ENCODE data around the gene PHKG2. TPM values are rescaled to one million over a fixed set of nuclear protein-coding genes. Genes with fewer than 3 reads are reported as not detected.

Gene PHKG2
- 10 to 100 TPM; 27.8 to 30.3 TPM for total RNA-seq

- no peaks in the 10 kb centered on the region for H3K27me3 Mint-ChIP-seq
- no peaks in the 10 kb centered on the region for H3K9me3 Mint-ChIP-seq
- peak within 1 kb of the TSS; percentile 84 for H3K27ac Mint-ChIP-seq
- ChIA-PET CTCF (interaction anchor here (0.8 to 2.6 kb wide), 6 partner anchors 17 to 194 kb away, joined by 3 to 16 read pairs (median 3); no protein-coding TSS in a partner anchor), POLR2A (interaction anchor here (0.6 to 2.1 kb wide), 18 partner anchors 8 to 276 kb away, joined by 3 to 12 read pairs (median 4); partner anchors contain the start of genes FBRS and ITGAL)
- intact Hi-C loops (cut with micrococcal nuclease) = no loop called here
- peaks cover 31% of the 10 kb centered on the region for H3K36me3 Mint-ChIP-seq (ENCODE audit: low read depth)
- ATAC-seq (peak; percentile 99), DNase-seq (peak; percentile 99)
- no peak for TF ChIP-seq CTCF (IDR thresholded peaks at IDR 0.05)
- H3K4me1 Mint-ChIP-seq (ENCODE audit: low read depth) = peaks cover 21% of the 10 kb centered on the region
- peak within 1 kb of the TSS; percentile 90 for H3K4me3 Mint-ChIP-seq
Measured at GRCh38 chr16:30747799-30748633, at the start of gene PHKG2. PHKG2 (plus strand) TSS chr16:30748425; CDS start chr16:30748821, 396 bp downstream.

GRCh38 chr16:30698816-30699614, 49.2 kb upstream of the PHKG2 start, which contains the start of gene SRCAP:
SRCAP (plus strand) TSS chr16:30699171; CDS start chr16:30700825, 1,654 bp downstream.
- Mint-ChIP-seq H3K4me1 (ENCODE audit: low read depth) (peaks cover 32% of the 10 kb centered on the region), H3K27me3 (no peaks in the 10 kb centered on the region), H3K36me3 (ENCODE audit: low read depth) (peaks cover 32% of the 10 kb centered on the region), H3K4me3 (peak within 1 kb of the TSS; percentile 91), H3K9me3 (no peaks in the 10 kb centered on the region), H3K27ac (peak within 1 kb of the TSS; percentile 100)
- DNase-seq (peak; percentile 90), ATAC-seq (peak; percentile 53)
- intact Hi-C loops (cut with micrococcal nuclease) = loop anchor here (10.0 kb wide), 1 partner anchor 226 kb away; the partner anchor contains the start of gene FBXL19
- no peak for TF ChIP-seq CTCF (IDR thresholded peaks at IDR 0.05)
- ChIA-PET POLR2A (interaction anchor here (0.7 to 3.6 kb wide), 12 partner anchors 11 to 91 kb away, joined by 3 to 36 read pairs (median 4); partner anchors contain the start of genes FBRS and PRR14), CTCF (no interaction called here)

GRCh38 chr16:30699615-30700099, 48.6 kb upstream of the PHKG2 start:
- peak overlapping the region; percentile 93 for H3K27ac Mint-ChIP-seq
- H3K4me3 Mint-ChIP-seq = peak overlapping the region; percentile 91
- ATAC-seq (no peak), DNase-seq (no peak)
- H3K27me3 Mint-ChIP-seq = no peaks in the 10 kb centered on the region
- H3K9me3 Mint-ChIP-seq = no peaks in the 10 kb centered on the region
- ChIA-PET CTCF (no interaction called here), POLR2A (interaction anchor here (0.7 to 3.6 kb wide), 12 partner anchors 11 to 61 kb away, joined by 3 to 36 read pairs (median 4); partner anchors contain the start of genes FBRS and PRR14)
- intact Hi-C loops (cut with micrococcal nuclease) = loop anchor here (10.0 kb wide), 1 partner anchor 225 kb away; the partner anchor contains the start of gene FBXL19
- no peak for TF ChIP-seq CTCF (IDR thresholded peaks at IDR 0.05)
- H3K4me1 Mint-ChIP-seq (ENCODE audit: low read depth) = peaks cover 30% of the 10 kb centered on the region
- H3K36me3 Mint-ChIP-seq (ENCODE audit: low read depth) = peaks cover 37% of the 10 kb centered on the region

GRCh38 chr16:30700491-30700890, 47.7 kb upstream of the PHKG2 start:
- no peaks in the 10 kb centered on the region for H3K27me3 Mint-ChIP-seq
- ChIA-PET CTCF (no interaction called here), POLR2A (interaction anchor here (0.7 to 1.7 kb wide), 5 partner anchors 18 to 175 kb away, joined by 3 to 5 read pairs (median 4); no protein-coding TSS in a partner anchor)
- H3K4me1 Mint-ChIP-seq (ENCODE audit: low read depth) = peaks cover 25% of the 10 kb centered on the region
- intact Hi-C loops (cut with micrococcal nuclease) = no loop called here
- H3K4me3 Mint-ChIP-seq = peak overlapping the region; percentile 91
- peaks cover 37% of the 10 kb centered on the region for H3K36me3 Mint-ChIP-seq (ENCODE audit: low read depth)
- H3K27ac Mint-ChIP-seq = no peak overlapping the region
- DNase-seq (no peak), ATAC-seq (no peak)
- H3K9me3 Mint-ChIP-seq = no peaks in the 10 kb centered on the region
- no peak for TF ChIP-seq CTCF (IDR thresholded peaks at IDR 0.05)
